K562 (cell line): ENCODE results near the gene FOXO4. TPM values are rescaled to one million over a fixed set of nuclear protein-coding genes. Genes with fewer than 3 reads are reported as not detected.

Experiments
- CBFA2T3 ChIP-seq: fragments of 450-650 bp; IDR thresholded peaks from 2 replicates; pipeline ENCODE4 v1.6.1; 2017
- FUS ChIP-seq: fragments of 200-400 bp; formaldehyde crosslinking; optimal IDR thresholded peaks from 2 replicates; pipeline ENCODE3; 2017; ENCODE audit warnings: low read depth, low read length
- KDM1A ChIP-seq, 2 experiments: fragments of 450-650 bp; IDR thresholded peaks; 2 replicates each; pipeline ENCODE4 v1.6.1; 2016; ENCODE audit warnings: mild to moderate bottlenecking in 2 of 2
- MBD2 ChIP-seq: sonication (generic); IDR thresholded peaks from 2 replicates; pipeline ENCODE4 v1.6.1; 2016; ENCODE audit warnings: low read depth, borderline replicate concordance
- NFIC ChIP-seq: fragments of 450-650 bp; IDR thresholded peaks from 2 replicates; pipeline ENCODE4 v1.6.1; 2017; ENCODE audit warnings: mild to moderate bottlenecking, inconsistent platforms
- PHF21A ChIP-seq: fragments of 450-650 bp; IDR thresholded peaks from 2 replicates; pipeline ENCODE4 v1.6.1; 2017; ENCODE audit warnings: low read depth, borderline replicate concordance
- POLR2AphosphoS5 ChIP-seq: IDR thresholded peaks from 2 replicates; pipeline ENCODE4 v1.6.1; 2011; ENCODE audit warnings: mild to moderate bottlenecking, low read depth, low read length, moderate library complexity; ENCODE audit not compliant: control insufficient read depth, insufficient read depth
- STAT5A ChIP-seq: IDR thresholded peaks from 2 replicates; pipeline ENCODE4 v1.6.1; 2012; ENCODE audit warnings: low read length, inconsistent platforms, borderline replicate concordance
- ZNF766 ChIP-seq: fragments of 200-800 bp; sonication (Bioruptor generic); conservative IDR thresholded peaks from 2 replicates; pipeline ENCODE4 v1.6.1; 2016; ENCODE audit warnings: missing genetic modification characterization, missing compliant biosample characterization
- polyA plus RNA-seq, 8 experiments: library from polyadenylated mRNA; depleted of rRNA in 4 of 8; stranded (reverse) in 5 of 8; unstranded in 3 of 8; fragments of >200 nt; fragmentation: Nextera tagmentation in 2 of 8; fragmentation: Illumina TruSeq in 1 of 8; extraction: Ambion mirVana in 2 of 8; extraction: Trizol in 1 of 8; gene quantifications; 2 replicates each; pipeline versions ENCODE4 v1.2.1 to v1.2.3, GENCODE V29; 2011 to 2014; ENCODE audit warnings: inconsistent platforms in 1 of 8, missing spikeins in 1 of 8
- total RNA-seq, 7 experiments: library from RNA; depleted of rRNA in 6 of 7; stranded (reverse); fragments of >200 nt in 6 of 7; fragmentation: Illumina TruSeq in 2 of 7; extraction: Trizol in 2 of 7; gene quantifications; 2 replicates each; pipeline versions ENCODE4 v1.2.1 to v1.2.3, GENCODE V29; 2011 to 2021; ENCODE audit warnings: low replicate concordance in 1 of 7
- TF ChIP-seq, protein P1 (sequence below): fragments of 450-650 bp; IDR thresholded peaks from 2 replicates; pipeline ENCODE4 v1.6.1; 2016; ENCODE audit warnings: mild to moderate bottlenecking, moderate library complexity
- TF ChIP-seq, protein P2 (sequence below), 3 experiments: fragments of 200-800 bp in 1 of 3; fragments of 250-450 bp in 1 of 3; fragments of 450-650 bp in 1 of 3; sonication (Bioruptor Pico) in 1 of 3; sonication (Bioruptor generic) in 1 of 3; formaldehyde crosslinking in 1 of 3; IDR thresholded peaks; 2 replicates each; pipeline versions ENCODE4 v1.6.1 to v1.8.0; 2016 to 2022; ENCODE audit warnings: mild to moderate bottlenecking in 2 of 3, missing genetic modification characterization in 2 of 3, missing compliant biosample characterization in 1 of 3, moderate library complexity in 1 of 3
- TF ChIP-seq, protein P3 (sequence below): IDR thresholded peaks from 3 replicates; pipeline ENCODE4 v1.6.1; 2011; ENCODE audit warnings: borderline replicate concordance, mild to moderate bottlenecking; ENCODE audit not compliant: insufficient read length, insufficient read depth

Gene FOXO4
- total and polyA plus RNA-seq, 9 of the 15 experiments (the other 6 are each of a cell fraction or from before 2014, with no cell fraction given): 0.13 to 26.6 (median 8.5) TPM

DNA sequence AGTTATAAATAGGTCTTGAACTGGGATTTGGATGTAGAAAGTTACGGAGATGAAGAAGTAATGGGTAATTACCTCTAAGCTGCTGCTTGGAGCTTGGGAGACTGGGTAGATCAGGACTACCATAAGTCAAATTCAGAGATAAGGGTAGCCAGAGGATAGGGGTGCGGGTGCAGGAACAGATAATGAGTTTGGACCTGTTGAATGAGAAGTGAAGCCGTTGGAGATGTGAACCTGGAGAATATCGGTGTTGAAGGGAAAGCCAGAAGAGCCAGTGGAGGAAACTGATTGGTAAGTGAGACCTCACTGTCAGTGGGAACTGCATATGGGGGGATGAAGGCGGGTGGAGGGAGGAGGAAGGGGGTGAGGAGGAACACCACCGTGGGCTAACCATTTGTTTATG lies 618 bp upstream of the FOXO4 start (continued):
- TF ChIP-seq, protein P1, sequence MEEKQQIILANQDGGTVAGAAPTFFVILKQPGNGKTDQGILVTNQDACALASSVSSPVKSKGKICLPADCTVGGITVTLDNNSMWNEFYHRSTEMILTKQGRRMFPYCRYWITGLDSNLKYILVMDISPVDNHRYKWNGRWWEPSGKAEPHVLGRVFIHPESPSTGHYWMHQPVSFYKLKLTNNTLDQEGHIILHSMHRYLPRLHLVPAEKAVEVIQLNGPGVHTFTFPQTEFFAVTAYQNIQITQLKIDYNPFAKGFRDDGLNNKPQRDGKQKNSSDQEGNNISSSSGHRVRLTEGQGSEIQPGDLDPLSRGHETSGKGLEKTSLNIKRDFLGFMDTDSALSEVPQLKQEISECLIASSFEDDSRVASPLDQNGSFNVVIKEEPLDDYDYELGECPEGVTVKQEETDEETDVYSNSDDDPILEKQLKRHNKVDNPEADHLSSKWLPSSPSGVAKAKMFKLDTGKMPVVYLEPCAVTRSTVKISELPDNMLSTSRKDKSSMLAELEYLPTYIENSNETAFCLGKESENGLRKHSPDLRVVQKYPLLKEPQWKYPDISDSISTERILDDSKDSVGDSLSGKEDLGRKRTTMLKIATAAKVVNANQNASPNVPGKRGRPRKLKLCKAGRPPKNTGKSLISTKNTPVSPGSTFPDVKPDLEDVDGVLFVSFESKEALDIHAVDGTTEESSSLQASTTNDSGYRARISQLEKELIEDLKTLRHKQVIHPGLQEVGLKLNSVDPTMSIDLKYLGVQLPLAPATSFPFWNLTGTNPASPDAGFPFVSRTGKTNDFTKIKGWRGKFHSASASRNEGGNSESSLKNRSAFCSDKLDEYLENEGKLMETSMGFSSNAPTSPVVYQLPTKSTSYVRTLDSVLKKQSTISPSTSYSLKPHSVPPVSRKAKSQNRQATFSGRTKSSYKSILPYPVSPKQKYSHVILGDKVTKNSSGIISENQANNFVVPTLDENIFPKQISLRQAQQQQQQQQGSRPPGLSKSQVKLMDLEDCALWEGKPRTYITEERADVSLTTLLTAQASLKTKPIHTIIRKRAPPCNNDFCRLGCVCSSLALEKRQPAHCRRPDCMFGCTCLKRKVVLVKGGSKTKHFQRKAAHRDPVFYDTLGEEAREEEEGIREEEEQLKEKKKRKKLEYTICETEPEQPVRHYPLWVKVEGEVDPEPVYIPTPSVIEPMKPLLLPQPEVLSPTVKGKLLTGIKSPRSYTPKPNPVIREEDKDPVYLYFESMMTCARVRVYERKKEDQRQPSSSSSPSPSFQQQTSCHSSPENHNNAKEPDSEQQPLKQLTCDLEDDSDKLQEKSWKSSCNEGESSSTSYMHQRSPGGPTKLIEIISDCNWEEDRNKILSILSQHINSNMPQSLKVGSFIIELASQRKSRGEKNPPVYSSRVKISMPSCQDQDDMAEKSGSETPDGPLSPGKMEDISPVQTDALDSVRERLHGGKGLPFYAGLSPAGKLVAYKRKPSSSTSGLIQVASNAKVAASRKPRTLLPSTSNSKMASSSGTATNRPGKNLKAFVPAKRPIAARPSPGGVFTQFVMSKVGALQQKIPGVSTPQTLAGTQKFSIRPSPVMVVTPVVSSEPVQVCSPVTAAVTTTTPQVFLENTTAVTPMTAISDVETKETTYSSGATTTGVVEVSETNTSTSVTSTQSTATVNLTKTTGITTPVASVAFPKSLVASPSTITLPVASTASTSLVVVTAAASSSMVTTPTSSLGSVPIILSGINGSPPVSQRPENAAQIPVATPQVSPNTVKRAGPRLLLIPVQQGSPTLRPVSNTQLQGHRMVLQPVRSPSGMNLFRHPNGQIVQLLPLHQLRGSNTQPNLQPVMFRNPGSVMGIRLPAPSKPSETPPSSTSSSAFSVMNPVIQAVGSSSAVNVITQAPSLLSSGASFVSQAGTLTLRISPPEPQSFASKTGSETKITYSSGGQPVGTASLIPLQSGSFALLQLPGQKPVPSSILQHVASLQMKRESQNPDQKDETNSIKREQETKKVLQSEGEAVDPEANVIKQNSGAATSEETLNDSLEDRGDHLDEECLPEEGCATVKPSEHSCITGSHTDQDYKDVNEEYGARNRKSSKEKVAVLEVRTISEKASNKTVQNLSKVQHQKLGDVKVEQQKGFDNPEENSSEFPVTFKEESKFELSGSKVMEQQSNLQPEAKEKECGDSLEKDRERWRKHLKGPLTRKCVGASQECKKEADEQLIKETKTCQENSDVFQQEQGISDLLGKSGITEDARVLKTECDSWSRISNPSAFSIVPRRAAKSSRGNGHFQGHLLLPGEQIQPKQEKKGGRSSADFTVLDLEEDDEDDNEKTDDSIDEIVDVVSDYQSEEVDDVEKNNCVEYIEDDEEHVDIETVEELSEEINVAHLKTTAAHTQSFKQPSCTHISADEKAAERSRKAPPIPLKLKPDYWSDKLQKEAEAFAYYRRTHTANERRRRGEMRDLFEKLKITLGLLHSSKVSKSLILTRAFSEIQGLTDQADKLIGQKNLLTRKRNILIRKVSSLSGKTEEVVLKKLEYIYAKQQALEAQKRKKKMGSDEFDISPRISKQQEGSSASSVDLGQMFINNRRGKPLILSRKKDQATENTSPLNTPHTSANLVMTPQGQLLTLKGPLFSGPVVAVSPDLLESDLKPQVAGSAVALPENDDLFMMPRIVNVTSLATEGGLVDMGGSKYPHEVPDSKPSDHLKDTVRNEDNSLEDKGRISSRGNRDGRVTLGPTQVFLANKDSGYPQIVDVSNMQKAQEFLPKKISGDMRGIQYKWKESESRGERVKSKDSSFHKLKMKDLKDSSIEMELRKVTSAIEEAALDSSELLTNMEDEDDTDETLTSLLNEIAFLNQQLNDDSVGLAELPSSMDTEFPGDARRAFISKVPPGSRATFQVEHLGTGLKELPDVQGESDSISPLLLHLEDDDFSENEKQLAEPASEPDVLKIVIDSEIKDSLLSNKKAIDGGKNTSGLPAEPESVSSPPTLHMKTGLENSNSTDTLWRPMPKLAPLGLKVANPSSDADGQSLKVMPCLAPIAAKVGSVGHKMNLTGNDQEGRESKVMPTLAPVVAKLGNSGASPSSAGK: no peak
- TF ChIP-seq POLR2AphosphoS5 (peak; percentile 47; the same call in 1 of the 2 replicates), CBFA2T3 (peak; percentile 89), KDM1A (IDR thresholded peaks at IDR 0.05) (peak; percentile 28 to 53; a peak in 1 of 4 replicates), NFIC (peak; percentile 41), ZNF766 (no peak), STAT5A (no peak), MBD2 (no peak), PHF21A (no peak), FUS (no peak)
- TF ChIP-seq, protein P2, sequence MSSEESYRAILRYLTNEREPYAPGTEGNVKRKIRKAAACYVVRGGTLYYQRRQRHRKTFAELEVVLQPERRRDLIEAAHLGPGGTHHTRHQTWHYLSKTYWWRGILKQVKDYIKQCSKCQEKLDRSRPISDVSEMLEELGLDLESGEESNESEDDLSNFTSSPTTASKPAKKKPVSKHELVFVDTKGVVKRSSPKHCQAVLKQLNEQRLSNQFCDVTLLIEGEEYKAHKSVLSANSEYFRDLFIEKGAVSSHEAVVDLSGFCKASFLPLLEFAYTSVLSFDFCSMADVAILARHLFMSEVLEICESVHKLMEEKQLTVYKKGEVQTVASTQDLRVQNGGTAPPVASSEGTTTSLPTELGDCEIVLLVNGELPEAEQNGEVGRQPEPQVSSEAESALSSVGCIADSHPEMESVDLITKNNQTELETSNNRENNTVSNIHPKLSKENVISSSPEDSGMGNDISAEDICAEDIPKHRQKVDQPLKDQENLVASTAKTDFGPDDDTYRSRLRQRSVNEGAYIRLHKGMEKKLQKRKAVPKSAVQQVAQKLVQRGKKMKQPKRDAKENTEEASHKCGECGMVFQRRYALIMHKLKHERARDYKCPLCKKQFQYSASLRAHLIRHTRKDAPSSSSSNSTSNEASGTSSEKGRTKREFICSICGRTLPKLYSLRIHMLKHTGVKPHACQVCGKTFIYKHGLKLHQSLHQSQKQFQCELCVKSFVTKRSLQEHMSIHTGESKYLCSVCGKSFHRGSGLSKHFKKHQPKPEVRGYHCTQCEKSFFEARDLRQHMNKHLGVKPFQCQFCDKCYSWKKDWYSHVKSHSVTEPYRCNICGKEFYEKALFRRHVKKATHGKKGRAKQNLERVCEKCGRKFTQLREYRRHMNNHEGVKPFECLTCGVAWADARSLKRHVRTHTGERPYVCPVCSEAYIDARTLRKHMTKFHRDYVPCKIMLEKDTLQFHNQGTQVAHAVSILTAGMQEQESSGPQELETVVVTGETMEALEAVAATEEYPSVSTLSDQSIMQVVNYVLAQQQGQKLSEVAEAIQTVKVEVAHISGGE (CRISPR knock-in tag; IDR thresholded peaks at IDR 0.05): no peak
- TF ChIP-seq, protein P3, sequence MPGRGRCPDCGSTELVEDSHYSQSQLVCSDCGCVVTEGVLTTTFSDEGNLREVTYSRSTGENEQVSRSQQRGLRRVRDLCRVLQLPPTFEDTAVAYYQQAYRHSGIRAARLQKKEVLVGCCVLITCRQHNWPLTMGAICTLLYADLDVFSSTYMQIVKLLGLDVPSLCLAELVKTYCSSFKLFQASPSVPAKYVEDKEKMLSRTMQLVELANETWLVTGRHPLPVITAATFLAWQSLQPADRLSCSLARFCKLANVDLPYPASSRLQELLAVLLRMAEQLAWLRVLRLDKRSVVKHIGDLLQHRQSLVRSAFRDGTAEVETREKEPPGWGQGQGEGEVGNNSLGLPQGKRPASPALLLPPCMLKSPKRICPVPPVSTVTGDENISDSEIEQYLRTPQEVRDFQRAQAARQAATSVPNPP: no peak
